SH-SY5Y (cell line): ENCODE data around the gene KCNA4.

ENCODE experiments used
- GATA2 ChIP-seq: IDR thresholded peaks from 2 replicates; pipeline ENCODE4 v1.6.1; 2011; ENCODE audit warnings: mild to moderate bottlenecking, low read depth, low read length
- GATA3 ChIP-seq: IDR thresholded peaks from 2 replicates; pipeline ENCODE4 v1.6.1; 2011; ENCODE audit warnings: low read depth, mild to moderate bottlenecking, low read length, moderate library complexity

DNA sequence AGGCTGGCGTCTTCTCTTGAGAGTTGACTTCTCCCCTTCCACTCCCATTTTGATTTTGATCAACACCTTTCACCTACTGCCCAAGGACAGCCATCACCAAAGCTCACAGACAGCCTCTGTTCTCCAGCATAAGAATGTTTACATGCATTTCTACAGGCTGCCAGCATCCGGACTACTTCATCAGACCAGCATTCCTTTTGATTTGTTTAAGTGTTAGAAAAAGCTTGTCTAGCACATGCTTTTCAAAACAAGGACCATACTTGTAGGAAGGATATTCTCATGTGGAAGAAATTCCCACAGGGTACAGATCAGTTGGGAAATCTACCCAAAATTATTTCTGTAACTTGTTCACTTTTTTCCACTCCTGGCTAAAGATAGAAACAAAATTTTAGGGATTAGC, 6.2 kb upstream of the KCNA4 start:
- TF ChIP-seq GATA3 (no peak), GATA2 (no peak)
